NCI-H748 (cell line): Measurements from ENCODE around the gene CLPTM1L.
"Not testable (repeated sequence)": the region's sequence is repeated elsewhere in the genome, so short reads cannot be mapped to it uniquely, and the experiment has no call there.

Experiments used
- DNase-seq: peaks from one replicate; lab custom pipeline; 2025; ENCODE audit not compliant: unreplicated experiment; lab: John Stamatoyannopoulos, UW

The CLPTM1L gene

DNA sequence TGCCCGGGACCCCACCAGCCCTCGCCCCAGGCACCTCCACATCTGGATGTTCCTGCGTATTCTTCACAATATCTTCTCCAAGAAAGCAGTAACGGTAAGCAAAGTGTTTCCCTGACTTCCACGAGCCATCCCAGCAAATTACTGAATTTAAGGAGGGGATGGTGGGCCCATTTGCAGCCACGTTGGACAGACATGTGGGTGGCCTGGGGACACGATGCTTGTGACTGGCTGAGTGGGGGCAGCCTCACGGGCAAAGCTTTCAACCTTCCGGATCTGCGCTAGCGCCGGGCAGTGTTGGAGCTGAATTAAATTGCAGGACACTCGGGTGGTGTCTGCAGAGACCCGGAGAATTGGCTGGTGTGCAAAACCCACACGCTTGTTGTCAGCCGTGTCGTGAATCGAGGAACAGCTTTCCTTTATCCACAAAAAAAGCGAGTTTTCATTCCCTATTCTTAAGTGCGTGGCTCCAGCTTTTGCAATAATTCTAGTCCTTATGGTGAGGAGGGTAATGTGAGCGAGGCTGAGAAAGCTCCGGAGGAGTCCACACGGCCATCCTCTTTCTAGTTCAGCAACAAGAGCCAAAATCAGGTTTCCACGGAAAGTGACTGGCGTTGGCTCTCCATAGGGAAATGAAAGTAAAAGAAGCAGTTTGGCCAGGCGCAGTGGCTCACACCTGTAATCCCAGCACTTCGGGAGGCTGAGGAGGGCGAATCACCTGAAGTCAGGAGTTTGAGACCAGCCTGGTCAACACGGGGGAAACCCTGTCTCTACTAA is 17.5 kb upstream of the CLPTM1L start:
- no peak for DNase-seq

DNA sequence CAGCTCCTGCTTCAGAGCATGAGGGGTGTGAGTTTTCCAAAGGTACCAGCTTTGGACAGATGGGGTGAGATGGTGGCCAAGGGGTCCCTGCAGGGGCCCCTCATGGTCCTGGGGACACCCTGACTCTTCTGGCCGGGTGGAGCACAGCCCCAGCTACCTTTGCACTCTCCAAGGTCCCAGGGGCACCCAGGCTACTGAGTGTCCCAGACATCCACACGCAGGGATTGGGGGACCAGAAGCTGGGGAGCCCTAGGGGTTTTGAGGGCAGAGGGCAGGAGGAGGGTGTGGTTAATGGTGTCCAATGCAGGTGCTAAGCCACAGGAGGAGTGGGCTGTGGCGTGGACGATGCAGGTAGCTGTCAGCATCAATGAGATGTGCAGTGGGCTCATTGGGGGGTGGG is 16.0 kb upstream of the CLPTM1L start:
- no peak for DNase-seq

- not testable (repeated sequence) for DNase-seq
Measured at GRCh38 chr5:1360367-1360766, 15.5 kb upstream of the CLPTM1L start.

DNA sequence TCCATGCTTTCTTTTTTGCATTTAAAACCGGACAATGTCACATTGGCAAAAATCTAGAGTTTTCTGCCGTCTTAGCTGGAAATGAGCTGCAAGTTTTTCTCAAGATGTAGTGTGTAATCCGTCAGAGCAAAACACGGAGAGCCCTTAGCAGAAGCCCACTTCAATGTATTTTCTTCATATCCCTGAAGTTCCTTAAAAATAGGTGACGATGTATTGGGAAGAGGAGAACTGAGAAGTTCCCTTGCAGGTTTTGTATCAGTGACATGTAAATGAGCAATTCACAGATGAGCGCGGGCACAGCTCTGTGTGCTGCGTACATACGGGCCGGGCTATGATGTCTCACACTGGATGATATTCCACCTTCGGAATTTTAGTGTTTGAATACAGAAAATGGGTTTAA is 14.8 kb upstream of the CLPTM1L start:
- no peak for DNase-seq

- DNase-seq: no peak
Measured at GRCh38 chr5:1359031-1359645, 14.2 kb upstream of the CLPTM1L start.

GRCh38 chr5:1358726-1359025 is 13.8 kb upstream of the CLPTM1L start:
- no peak for DNase-seq

DNA sequence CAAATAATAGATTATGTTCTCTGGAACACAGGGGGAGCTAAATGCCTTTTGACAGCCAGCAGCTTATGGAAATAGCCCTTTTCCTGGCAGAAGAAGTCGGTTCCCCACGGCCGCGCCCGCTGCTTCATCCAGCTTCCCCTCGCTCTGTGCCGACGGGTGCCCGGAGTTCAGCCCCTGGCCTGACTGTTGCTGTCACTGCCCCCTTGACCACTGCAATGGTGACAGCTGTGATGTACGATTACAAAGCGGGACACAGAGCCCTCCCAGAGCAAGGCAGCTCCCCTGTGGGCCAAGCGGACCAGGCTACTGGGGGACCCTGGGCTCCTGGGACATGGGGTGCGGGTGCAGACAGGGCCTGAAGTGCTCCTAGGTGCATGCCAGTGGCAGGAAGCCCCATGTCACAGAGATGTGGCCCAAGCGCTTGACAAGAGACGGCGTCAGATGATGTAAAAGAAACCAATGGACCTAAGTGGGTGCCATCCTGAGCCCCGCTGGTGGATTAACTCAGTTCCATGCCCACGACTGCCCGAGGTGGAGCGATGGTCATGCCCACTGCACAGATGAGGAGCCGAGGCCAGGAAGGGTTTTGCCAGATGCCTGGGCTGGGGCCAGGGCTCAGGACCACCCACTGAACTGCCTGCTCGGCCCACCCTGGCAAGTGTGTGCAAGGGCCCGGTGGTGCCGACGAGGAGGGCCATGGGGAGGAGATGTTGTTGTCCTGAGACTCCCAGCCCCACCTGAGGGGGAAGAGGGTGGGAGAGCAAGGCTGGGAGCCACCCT is 13.2 kb upstream of the CLPTM1L start:
- DNase-seq: no peak

DNA sequence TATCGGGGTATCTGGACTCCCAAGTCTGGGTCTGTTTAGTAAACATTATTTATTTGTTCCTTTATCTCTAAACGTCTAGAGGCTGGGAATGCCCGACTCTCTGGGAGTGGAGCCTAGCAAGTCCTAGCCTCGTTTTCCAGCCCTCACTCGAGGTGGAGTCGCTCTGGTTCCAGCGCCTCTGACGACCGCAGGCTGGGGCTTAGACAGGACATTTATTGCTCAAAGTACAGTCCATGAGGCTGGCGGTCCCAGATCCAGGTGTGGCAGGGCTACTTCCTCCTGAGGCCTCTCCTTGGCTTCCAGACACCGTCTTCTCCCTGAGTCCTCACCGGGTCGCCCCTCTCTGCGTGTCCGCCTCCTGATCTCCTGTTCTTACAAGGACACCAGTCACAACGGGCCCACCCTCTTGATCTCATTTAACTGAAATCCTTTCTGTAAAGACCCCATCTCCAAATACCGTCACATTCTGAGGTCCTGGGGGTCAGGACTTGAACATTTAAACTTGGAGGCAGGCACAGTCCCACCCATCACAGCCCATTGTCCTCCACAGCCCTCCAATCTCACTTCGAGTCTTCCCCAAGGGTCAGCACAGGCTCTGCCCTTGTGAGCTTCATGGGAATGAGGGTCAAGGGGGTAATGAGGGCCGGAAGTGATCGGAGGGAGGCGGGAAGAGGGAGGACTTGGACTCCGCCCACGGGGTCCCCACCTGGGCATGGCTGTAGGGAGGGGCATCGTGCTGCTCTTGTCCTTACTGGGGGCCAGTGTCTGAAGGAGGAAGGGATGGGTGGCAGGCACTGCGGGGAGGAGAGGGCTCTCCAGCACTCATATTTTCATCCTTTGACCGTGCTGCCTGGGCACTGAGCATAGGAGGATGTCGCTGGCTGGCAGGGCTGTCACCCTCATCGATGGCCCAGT is 12.2 kb upstream of the CLPTM1L start:
- DNase-seq: no peak

GRCh38 chr5:1354576-1354975 is 9.7 kb upstream of the CLPTM1L start:
- DNase-seq: no peak

DNA sequence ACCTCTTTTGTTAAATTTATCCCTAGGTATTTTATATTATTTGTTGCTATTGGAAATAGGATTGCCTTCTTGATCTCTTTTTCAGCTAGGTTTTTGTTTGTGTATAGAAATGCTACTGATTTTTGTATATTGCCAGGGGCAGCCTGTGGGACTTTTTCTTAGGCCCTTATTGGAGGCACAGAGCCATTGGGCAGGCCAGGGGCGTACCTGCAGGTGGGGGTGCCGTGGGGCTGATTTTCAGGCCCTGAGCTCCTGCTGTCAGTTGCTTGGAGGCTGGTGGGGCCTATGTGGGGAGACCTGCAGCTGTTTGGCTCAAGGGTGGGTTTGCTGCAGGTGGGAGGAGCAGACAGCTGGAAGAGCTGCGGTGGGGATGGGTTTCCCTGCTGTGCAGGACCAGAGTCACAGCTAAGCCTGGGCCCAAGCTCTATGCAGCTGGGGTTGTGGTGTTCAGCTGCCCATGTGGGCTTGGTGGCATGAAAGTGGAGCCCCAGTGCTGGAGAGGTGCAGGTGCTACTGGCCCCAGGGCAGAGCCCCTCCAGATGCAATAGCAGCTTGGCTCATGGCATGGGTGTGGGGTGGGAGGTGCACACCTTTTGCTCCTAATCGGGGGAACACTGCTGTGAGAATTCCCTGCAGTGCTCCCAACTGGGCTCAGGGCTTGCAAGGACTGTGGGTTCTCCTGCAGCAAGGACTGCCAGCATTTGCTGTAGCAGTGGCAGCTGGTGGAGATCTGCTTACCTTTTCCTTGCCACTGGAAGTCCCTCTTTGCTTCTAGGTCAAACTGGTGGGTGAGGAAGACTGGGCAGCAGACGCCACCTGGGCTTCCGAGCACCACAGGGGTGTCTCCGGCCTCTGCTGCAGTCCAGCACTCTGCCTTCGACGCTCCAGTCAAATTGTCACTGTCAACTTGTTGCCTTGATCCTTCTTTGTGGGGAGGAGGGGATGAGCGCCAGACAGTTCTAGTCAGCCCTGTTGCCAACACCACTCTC is 7.6 kb upstream of the CLPTM1L start:
- DNase-seq: no peak

DNA sequence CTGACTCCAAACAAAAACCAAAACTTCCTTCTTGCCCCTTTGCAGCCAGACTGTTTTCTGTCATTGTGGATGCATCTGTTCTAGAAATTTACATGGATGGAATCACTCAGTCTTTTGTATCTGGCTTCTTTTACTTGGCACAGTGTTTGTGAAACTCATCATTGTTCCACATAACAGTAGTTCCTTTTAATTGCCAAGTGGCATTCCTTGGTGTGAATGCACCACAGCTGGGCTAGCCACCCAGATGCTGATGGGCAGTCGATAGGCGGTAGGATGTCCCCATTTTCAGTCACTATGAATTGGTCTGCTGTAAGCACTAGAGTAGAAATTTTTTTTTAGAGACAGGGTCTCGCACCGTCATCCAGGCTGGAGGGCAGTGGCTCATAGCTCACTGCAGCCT is 6.3 kb upstream of the CLPTM1L start:
- DNase-seq: no peak

DNA sequence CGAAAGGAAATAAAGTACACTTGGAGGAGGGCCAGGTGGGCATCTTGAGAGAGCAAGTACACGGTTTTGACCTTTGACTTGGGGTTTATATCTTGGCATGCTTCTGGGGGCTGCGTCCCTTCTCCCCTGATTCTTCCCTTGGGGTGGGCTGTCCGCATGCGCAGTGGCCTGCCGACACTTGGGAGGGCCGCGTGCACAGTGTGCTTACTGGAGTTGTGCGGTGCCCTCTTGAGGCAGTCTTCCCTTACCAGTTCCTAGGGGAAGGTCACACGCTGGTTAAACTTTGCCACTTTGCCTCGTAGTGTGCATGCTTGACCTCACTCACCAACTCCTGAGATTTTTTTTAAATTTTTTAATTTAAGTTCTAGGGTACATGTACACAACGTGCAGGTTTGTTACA is 4.3 kb upstream of the CLPTM1L start:
- DNase-seq: peak; percentile 49

GRCh38 chr5:1348986-1349245 is 4.0 kb upstream of the CLPTM1L start:
- no peak for DNase-seq

DNA sequence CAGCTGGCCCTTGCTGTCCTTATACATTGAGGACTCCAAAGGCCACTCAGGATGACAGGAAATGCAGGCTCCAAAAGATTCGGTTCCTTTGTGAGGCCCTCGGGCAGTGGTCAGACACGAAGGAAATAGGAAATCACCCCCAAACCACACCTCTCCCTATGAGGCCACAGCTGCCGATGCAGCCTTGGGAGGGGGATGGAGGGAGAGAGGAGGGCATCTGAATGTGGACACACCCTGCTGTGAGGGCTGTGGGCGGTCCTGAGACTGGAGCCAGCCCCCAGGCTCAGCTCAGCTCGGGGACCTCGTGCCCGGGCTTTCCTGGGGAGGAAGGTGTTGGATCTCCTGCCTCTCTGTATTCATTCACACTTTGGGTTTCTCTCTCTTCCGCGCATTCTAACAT is 2.7 kb upstream of the CLPTM1L start:
- DNase-seq: no peak

DNA sequence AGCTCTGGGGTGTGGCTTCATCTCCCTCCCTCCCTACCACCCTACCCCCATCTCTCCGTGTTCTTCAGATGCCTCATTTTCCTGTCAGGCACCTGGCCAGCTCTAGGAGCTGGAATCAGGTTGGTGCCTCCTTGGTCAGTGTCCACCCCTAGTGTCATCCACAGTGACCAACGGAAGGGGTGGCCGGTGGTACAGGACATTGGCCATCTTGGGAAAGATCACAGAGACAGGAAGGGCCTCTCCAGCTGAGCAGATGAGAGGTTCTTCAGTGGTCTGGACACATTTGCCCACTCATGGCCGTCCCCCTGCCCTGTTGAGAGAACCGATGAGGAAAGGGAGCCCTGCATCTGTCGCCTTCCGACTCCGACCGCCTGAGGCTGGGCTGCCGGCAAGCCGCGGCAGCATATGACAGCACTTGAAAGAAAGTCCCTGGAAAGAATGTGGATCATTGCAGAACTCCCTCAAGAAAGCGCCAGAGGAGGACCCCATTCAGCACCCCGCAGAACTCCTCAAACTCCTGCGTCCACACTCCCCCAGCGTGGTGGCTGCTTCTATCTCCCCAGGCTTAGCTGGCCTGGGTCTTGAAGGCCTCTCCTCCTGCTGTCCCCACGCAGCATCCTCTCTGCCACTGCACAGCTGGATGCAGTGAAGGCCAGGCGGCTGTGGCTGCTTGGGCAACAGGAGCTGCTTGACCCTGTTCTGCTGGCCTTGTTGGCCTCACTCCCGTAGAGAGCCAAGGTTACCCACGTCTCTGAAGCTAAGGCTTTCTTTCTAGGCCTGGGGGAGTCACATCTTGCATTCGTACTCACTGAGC is 1.9 kb upstream of the CLPTM1L start:
- DNase-seq: no peak

DNA sequence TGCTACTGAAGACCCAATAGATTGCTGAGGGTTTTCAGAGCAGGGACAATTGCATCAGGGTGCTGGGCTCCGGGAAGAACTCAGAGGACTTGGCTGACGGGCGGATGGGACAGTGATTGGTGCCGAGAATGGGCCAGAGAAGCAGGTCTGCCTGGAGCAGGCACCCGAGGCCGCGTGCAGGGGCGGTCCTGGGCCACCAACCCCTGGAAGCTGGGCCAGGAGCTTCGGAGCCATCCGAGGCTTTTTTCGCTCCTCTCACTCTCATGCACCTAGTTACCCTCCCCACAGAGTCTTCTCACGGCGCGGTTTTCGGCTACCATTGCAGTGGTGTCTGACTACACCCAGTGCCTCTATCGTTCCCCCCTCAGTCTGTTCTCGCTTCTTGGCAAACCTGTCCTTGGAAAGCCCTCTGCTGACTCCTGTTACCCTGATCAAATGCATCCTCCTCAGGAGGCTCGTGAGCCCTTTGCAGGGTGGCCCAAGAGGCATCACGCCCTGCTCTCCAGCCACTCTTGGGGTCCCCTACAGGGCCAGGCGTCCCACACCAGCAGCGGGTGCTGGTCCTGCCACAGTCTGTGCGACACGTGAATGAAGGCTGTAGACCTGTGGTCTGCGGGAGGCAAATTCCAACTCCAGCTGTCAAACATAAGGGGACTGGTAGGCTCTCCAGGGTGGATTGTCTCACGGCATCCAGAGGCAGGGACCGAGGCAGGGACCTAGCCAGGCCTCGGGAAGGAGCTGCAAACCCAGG is 1.2 kb upstream of the CLPTM1L start:
- no peak for DNase-seq

DNA sequence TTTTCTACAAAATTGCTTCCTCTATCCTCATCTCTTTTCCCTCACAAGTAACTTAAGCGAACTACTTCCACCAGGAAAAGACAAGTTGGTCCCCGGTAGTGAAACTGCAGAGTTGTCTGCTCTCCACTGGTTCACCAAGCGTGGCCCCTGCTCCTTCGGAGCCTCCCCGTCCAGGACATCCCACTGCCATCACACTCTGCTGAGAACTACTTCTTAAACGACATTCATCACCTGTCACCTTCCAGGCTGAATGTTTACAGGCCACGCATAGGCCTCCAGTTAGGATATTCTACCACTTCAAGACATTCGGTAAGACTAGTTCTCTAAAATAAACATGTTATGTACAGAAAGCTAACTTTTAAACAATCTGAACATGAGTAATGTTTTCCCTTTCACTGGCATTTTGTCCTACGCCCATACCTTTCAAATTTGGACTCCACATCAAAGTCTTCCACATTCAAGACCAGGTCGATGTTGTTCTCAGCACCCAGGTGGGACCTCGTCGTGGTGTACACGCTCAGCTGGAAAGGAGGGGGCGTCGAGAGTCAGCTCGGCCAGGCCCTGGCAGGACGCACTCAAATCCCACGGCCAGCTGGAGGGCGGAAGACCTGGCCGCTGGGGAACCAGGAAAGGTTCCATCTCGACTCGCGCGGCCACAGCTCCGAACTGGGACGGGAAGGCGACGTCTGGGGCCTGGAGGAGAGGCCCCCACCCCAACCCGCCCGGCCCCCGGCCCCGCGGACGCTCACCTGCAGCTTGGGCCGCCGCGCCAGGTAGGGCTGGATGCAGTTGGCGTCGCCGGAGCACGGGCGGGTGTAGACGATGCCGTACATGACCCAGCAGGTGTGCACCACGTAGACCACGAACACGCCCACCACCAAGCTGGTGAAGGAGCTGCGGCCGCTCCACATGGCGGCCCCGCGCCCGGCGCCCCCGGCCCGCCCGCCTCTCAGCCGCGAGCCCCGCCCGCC is 683 bp downstream of the CLPTM1L start:
- peak; percentile 82 for DNase-seq

DNA sequence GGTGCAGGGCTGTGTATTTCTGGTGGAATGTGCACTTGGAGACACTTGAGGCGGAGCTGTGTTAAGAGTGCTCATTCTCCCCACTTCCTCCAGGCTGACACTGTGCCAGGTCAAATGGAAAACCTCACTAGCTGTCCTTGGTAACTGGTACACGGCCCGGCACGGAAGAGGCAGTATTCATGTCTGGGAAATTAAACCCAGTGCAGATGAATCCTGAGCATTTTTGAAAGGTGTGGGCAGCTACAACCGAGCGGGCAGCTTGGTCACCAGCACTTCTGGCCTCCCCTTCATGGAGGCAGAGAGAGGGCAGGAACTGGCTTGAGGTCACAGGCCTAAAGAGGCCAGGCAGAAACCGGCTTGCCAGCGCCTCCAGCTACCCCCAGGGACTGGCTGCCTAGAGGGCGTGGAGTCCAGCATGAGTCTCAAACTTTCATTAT is 1.6 kb downstream of the CLPTM1L start:
- no peak for DNase-seq
